Esophagus (tissue), 2 donors: ENCODE measurements around the gene MYH14. TPM values are rescaled to one million over a fixed set of nuclear protein-coding genes. Genes with fewer than 3 reads are reported as not detected.

Source experiments
- H3K27ac ChIP-seq, 2 donors: one replicate each; pipeline ENCODE4 v1.5.1; 2013; ENCODE audit warnings: low read depth in 2 of 2, mild to moderate bottlenecking in 2 of 2, inconsistent platforms in 1 of 2, low read length in 1 of 2, moderate library complexity in 1 of 2
- H3K27me3 ChIP-seq, 2 donors: one replicate each; pipeline ENCODE4 v1.6.1; 2013; ENCODE audit warnings: low read length in 2 of 2, control low read depth in 1 of 2, mild to moderate bottlenecking in 1 of 2; ENCODE audit not compliant: insufficient read depth in 2 of 2, control insufficient read depth in 1 of 2
- H3K36me3 ChIP-seq, 2 donors: one replicate each; pipeline ENCODE4 v1.6.1; 2013; ENCODE audit warnings: low read length in 1 of 2; ENCODE audit not compliant: control insufficient read depth in 2 of 2, insufficient read depth in 2 of 2
- H3K4me1 ChIP-seq, 2 donors: one replicate each; pipeline ENCODE4 v1.6.1; 2013; ENCODE audit warnings: low read length in 1 of 2; ENCODE audit not compliant: control insufficient read depth in 2 of 2, insufficient read depth in 2 of 2
- H3K4me3 ChIP-seq, 2 donors: one replicate each; pipeline ENCODE4 v1.5.1; 2013; ENCODE audit warnings: low read length in 2 of 2, mild to moderate bottlenecking in 2 of 2, low read depth in 1 of 2, moderate library complexity in 1 of 2
- H3K9me3 ChIP-seq, 2 donors: one replicate each; pipeline ENCODE4 v1.6.1; 2013; ENCODE audit warnings: mild to moderate bottlenecking in 2 of 2, low read depth in 1 of 2, low read length in 1 of 2, moderate library complexity in 1 of 2; ENCODE audit not compliant: control insufficient read depth in 2 of 2, insufficient read depth in 1 of 2
- WGBS, 2 donors: extraction: QIAGEN DNeasy Blood & Tissue Kit; methylation state at CpG; one replicate each; pipeline ENCODE4 v1.1.7; 2013; 5-methylcytosine and 5-hydroxymethylcytosine counted together
- polyA plus RNA-seq, 2 donors: library from polyadenylated mRNA; stranded (reverse); fragments of 200-250 nt; gene quantifications; one replicate each; pipeline ENCODE4 v1.2.3, GENCODE V29; 2013
- donor health status: healthy with polysubstance abuse.
- donor health status: Bipolar disorder and iron deficiency.

MYH14 gene
- polyA plus RNA-seq, 2 donors: 72.9 to 110 TPM

DNA sequence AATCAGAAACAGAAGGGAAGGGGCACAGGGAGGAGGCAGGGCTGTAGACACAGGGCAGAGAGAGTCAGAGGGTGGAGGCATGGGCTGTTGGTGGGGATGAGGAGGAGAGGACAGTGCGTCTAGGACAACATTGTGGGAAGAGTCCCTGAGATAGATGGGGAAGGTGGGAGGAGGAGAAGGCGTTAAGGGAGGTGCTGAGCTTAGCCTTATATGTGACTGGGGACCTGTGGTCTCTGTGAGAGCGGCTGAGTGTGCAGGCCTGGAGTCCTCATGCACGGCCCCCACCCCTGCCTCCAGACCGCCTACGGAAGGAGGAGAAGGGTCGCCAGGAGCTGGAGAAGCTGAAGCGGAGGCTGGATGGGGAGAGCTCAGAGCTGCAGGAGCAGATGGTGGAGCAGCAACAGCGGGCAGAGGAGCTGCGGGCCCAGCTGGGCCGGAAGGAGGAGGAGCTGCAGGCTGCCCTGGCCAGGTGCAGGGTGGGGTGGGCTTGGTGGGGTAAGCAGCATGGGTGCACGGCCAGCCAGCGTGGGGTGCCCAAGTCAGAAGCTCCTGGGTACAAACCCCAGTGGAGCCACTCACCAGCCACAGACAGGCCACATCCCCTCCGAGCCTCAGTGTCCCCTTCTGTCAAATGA lies 69.0 kb downstream of the MYH14 start:
- Histone ChIP-seq H3K27ac (no peak overlapping the region), H3K9me3 (peaks cover 0 to 4% of the 10 kb centered on the region in 2 donors), H3K4me3 (no peak overlapping the region), H3K4me1 (peaks cover 0 to 2% of the 10 kb centered on the region in 2 donors), H3K27me3 (no peaks in the 10 kb centered on the region), H3K36me3 (peaks cover 3 to 18% of the 10 kb centered on the region in 2 donors)
- 84 to 93% methylated on average over 13 to 14 of the region's 14 CpGs for WGBS, 2 donors

DNA sequence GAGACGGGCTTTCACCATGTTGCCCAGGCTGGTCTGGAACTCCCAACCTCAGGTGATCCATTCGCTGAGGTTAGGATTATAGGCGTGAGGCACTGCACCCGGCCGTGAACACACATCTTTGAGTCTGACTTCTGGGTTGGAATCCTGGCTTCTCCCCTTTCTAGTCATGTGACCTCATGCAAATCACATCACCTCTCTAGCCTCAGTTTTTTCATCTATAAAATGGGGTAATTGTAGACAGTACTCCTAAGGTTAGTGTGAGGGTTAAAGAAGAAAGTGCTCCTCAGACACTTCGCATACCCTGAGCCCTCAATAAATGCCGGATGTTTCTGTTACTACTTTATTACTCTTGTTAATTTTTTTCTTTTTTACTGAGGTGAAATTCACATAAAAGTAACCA lies 70.4 kb downstream of the MYH14 start:
- Histone ChIP-seq H3K27ac (no peak overlapping the region), H3K9me3 (peaks cover 0 to 6% of the 10 kb centered on the region in 2 donors), H3K4me3 (no peak overlapping the region), H3K36me3 (peaks cover 3 to 15% of the 10 kb centered on the region in 2 donors), H3K27me3 (no peaks in the 10 kb centered on the region), H3K4me1 (no peaks in the 10 kb centered on the region)
- WGBS, 2 donors: 90 to 92% methylated on average over 7 of the region's 7 CpGs

DNA sequence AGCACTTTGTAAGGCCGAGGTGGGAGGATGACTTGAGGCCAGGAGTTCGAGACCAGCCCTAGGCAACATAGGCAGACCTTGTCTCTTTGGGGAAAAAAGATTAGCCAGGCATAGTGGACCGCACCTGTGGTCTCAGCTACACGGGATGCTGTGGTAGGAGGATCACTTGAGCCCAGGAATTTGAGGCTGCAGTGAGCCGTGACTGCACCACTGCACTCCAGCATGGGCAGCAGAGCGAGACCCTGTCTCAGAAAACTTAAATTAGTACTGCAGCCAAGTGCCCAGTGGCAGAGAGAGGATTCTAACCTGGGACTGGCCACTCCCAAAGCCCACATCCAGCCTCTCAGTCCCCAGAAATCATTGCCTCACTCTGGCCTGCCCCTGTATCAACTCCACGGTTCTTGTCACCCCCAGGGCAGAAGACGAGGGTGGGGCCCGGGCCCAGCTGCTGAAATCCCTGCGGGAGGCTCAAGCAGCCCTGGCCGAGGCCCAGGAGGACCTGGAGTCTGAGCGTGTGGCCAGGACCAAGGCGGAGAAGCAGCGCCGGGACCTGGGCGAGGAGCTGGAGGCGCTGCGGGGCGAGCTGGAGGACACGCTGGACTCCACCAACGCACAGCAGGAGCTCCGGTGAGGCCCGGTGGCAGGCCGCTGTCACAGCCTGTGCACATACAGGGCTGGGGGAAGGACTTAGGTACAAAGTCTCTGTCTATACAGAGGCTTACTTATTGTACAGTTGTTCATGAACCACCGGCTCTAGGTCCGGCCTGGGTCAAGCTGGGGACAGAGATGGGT lies 72.4 kb downstream of the MYH14 start:
- WGBS, 2 donors: 72 to 78% methylated on average over 23 to 26 of the region's 26 CpGs
- H3K36me3 ChIP-seq: peaks cover 3 to 27% of the 10 kb centered on the region in 2 donors
- no peaks in the 10 kb centered on the region for H3K4me1 ChIP-seq
- H3K9me3 ChIP-seq: peaks cover 0 to 6% of the 10 kb centered on the region in 2 donors
- H3K27ac ChIP-seq: no peak overlapping the region
- H3K27me3 ChIP-seq: no peaks in the 10 kb centered on the region
- no peak overlapping the region for H3K4me3 ChIP-seq

DNA sequence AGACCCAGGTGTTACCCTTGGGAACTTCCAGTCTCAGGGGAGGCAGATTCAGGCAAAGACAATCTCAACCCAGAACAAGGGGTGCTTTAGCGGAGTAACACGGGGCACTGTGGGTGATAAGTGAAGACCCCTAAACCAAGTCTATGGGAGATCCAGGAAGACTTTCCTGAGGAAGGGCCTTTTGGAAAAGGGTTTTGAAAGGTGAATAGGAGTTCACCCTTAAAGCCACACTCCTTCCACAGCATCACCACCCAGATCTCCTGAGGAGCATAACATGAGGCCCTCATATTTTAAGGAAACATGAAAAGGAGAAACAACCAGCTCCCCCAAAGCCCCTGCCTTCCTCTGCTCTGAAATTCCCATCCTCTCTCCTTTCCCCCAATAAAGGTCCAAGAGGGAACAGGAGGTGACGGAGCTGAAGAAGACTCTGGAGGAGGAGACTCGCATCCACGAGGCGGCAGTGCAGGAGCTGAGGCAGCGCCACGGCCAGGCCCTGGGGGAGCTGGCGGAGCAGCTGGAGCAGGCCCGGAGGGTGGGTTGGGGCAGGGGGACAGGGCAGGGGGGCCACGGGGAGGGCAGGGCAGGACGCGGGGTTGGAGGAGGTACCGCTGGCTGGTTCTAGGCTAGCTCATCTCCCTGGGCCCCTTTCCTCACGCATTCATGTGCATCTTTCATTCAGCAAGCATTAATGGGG lies 73.1 kb downstream of the MYH14 start:
- Histone ChIP-seq H3K36me3 (peaks cover 3 to 34% of the 10 kb centered on the region in 2 donors), H3K27ac (no peak overlapping the region), H3K27me3 (no peaks in the 10 kb centered on the region), H3K9me3 (peaks cover 0 to 6% of the 10 kb centered on the region in 2 donors), H3K4me1 (no peaks in the 10 kb centered on the region), H3K4me3 (no peak overlapping the region)
- 87 to 88% methylated on average over 15 of the region's 15 CpGs for WGBS, 2 donors

DNA sequence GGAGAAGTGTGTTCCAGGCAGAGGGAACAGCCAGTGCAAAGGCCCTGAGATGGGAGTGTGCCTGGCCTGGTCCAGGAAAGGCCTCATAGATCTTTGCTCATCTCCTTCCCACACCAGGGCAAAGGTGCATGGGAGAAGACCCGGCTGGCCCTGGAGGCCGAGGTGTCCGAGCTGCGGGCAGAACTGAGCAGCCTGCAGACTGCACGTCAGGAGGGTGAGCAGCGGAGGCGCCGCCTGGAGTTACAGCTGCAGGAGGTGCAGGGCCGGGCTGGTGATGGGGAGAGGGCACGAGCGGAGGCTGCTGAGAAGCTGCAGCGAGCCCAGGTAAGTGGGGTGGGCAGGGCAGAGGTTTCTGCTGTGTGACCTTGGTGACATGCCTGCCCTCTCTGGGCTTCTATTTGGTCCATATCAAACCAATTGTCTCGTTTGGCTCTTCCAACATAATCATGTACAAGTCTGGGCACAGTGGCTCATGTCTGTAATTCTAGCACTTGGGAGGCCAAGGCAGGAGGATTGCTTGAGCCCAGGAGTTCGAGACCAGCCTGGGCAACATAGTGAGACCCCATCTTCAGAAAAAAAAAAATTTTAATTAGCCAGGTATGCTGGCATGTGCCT lies 74.7 kb downstream of the MYH14 start:
- no peaks in the 10 kb centered on the region for H3K4me1 ChIP-seq
- H3K27ac ChIP-seq: no peak overlapping the region
- WGBS, 2 donors: 90 to 91% methylated on average over 14 of the region's 14 CpGs
- H3K27me3 ChIP-seq: no peaks in the 10 kb centered on the region
- peaks cover 3 to 31% of the 10 kb centered on the region in 2 donors for H3K36me3 ChIP-seq
- peaks cover 0 to 2% of the 10 kb centered on the region in 2 donors for H3K9me3 ChIP-seq
- H3K4me3 ChIP-seq: no peak overlapping the region

DNA sequence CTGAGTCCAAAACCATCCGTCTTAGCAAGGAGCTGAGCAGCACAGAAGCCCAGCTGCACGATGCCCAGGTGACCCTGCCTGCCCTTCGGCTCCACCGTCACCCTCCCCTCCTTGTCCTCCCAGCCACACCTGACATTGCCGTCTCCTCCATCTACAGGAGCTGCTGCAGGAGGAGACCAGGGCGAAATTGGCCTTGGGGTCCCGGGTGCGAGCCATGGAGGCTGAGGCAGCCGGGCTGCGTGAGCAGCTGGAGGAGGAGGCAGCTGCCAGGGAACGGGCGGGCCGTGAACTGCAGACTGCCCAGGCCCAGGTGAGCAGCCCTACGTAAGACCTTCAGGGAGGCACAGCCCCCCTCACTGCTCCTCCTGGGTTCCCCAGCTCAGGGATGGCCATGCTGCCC lies 76.7 kb downstream of the MYH14 start:
- H3K27me3 ChIP-seq: no peaks in the 10 kb centered on the region
- 77 to 92% methylated on average over 14 of the region's 14 CpGs for WGBS, 2 donors
- H3K4me3 ChIP-seq: no peak overlapping the region
- no peaks in the 10 kb centered on the region for H3K4me1 ChIP-seq
- H3K9me3 ChIP-seq: peaks cover 0 to 2% of the 10 kb centered on the region in 2 donors
- peaks cover 3 to 31% of the 10 kb centered on the region in 2 donors for H3K36me3 ChIP-seq
- no peak overlapping the region for H3K27ac ChIP-seq

DNA sequence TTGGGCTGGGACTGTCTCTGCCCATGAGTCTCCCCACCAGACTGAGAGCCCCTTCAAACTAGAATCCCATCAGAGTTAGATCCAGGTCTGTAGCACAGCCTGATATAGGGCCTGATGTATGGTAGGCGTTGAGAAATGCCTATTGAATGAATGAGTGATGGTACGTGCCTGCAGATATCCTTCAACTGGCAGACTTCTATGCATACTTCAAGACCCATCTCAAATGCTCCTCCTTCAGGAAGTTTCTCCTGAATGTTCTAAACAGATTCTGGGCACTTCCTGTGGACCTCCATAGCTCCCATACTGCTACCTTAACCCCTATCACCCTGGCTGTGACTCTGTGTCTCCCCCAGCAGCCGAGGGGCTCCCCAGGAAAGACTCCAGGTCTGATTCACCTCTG lies 77.6 kb downstream of the MYH14 start:
- Histone ChIP-seq H3K36me3 (peaks cover 0 to 27% of the 10 kb centered on the region in 2 donors), H3K9me3 (peaks cover 0 to 2% of the 10 kb centered on the region in 2 donors), H3K4me1 (no peaks in the 10 kb centered on the region), H3K27me3 (no peaks in the 10 kb centered on the region), H3K4me3 (no peak overlapping the region), H3K27ac (no peak overlapping the region)
- WGBS, 2 donors: 70 to 73% methylated on average over 3 of the region's 3 CpGs

DNA sequence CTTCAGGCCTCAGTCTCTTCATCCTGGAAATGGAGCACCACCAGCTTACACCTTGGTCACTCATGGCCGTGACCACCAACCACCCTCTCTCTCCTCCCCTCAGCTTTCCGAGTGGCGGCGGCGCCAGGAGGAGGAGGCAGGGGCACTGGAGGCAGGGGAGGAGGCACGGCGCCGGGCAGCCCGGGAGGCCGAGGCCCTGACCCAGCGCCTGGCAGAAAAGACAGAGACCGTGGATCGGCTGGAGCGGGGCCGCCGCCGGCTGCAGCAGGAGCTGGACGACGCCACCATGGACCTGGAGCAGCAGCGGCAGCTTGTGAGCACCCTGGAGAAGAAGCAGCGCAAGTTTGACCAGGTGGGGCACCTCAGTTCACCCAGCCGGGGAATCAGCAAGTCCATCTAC lies 78.1 kb downstream of the MYH14 start:
- Histone ChIP-seq H3K4me3 (no peak overlapping the region), H3K9me3 (peaks cover 3 to 6% of the 10 kb centered on the region in 2 donors), H3K27ac (no peak overlapping the region), H3K36me3 (peaks cover 0 to 29% of the 10 kb centered on the region in 2 donors), H3K27me3 (no peaks in the 10 kb centered on the region), H3K4me1 (no peaks in the 10 kb centered on the region)
- 93 to 95% methylated on average over 20 to 22 of the region's 22 CpGs for WGBS, 2 donors

DNA sequence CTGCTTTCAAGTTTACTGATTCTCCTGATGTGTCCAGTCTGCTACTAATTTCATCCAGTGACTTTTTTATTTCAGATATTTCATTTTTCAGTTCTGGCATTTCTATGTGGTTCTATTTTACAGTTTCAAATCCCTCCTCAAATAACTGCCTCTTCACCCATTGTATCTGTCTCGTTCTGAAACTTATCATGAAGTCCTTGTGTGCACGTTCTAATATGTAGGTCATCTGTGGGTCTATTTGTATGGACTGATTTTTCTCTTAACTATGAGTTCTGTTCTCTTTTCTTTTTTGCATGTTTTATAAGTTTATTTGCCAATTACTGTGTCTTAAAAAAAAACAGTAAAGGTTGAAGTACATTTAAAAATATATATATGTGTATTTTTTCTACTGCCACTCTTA lies 82.4 kb downstream of the MYH14 start:
- 84 to 86% methylated on average over 2 of the region's 2 CpGs for WGBS, 2 donors
- H3K36me3 ChIP-seq: peaks cover 0 to 34% of the 10 kb centered on the region in 2 donors
- no peaks in the 10 kb centered on the region for H3K4me1 ChIP-seq
- H3K27ac ChIP-seq: no peak overlapping the region
- peaks cover 3 to 9% of the 10 kb centered on the region in 2 donors for H3K9me3 ChIP-seq
- no peak overlapping the region for H3K4me3 ChIP-seq
- no peaks in the 10 kb centered on the region for H3K27me3 ChIP-seq
